HEK293 (cell line): ENCODE results near the gene PGBD5.

Experiments used
- CTCF ChIA-PET: fragments of 350-600 bp; formaldehyde crosslinking; extraction: SDS; loops from one replicate; lab custom pipeline; 2021; ENCODE audit warnings: antibody characterized with exemption; lab: Yijun Ruan, JAX
- POLR2A ChIA-PET: fragments of 300-600 bp; formaldehyde crosslinking; extraction: SDS; loops from one replicate; lab custom pipeline; 2020; ENCODE audit warnings: antibody characterized with exemption, inconsistent platforms; lab: Yijun Ruan, JAX
- H3K27ac ChIP-seq: fragments of 200-500 bp; sonication (Bioruptor generic); 2 replicates; pipeline ENCODE4 v1.5.1; 2014; ENCODE audit warnings: low read depth, low read length, control low read depth, inconsistent platforms; ENCODE audit errors: extremely low read depth
- H3K36me3 ChIP-seq, 2 experiments: fragments of 200-500 bp in 1 of 2; sonication (Bioruptor generic) in 1 of 2; 1 replicate in 1 of 2; 2 replicates in 1 of 2; pipeline ENCODE4 v1.5.1; 2014 to 2017; ENCODE audit warnings: inconsistent platforms in 2 of 2, low read length in 2 of 2; ENCODE audit not compliant: control insufficient read depth in 2 of 2, insufficient read depth in 1 of 2
- H3K4me1 ChIP-seq: fragments of 200-500 bp; sonication (Bioruptor generic); 2 replicates; pipeline ENCODE4 v1.5.1; 2014; ENCODE audit warnings: mild to moderate bottlenecking, low read length, inconsistent platforms; ENCODE audit not compliant: control insufficient read depth, insufficient read depth
- H3K4me3 ChIP-seq: 2 replicates; pipeline ENCODE4 v1.5.1; 2011; ENCODE audit warnings: low read depth, mild to moderate bottlenecking, control low read depth, low read length, moderate library complexity
- H3K9me3 ChIP-seq: fragments of 200-500 bp; sonication (Bioruptor generic); 2 replicates; pipeline ENCODE4 v1.5.1; 2014; ENCODE audit warnings: low read depth, low read length, inconsistent platforms; ENCODE audit not compliant: control insufficient read depth, insufficient read depth
- EGR2 ChIP-seq: fragments of 450-650 bp; formaldehyde crosslinking; IDR thresholded peaks from 2 replicates; pipeline ENCODE4 v1.5.1; 2016; ENCODE audit warnings: low read depth, missing biosample characterization, missing genetic modification characterization
- GLIS1 ChIP-seq: fragments of 450-650 bp; formaldehyde crosslinking; IDR thresholded peaks from 2 replicates; pipeline ENCODE4 v1.5.1; 2016; ENCODE audit warnings: missing biosample characterization, missing genetic modification characterization
- PRDM4 ChIP-seq: fragments of 450-650 bp; formaldehyde crosslinking; IDR thresholded peaks from 2 replicates; pipeline ENCODE4 v1.5.1; 2017; ENCODE audit warnings: missing biosample characterization, missing genetic modification characterization
- PRDM6 ChIP-seq: fragments of 450-650 bp; formaldehyde crosslinking; IDR thresholded peaks from 2 replicates; pipeline ENCODE4 v1.5.1; 2017; ENCODE audit warnings: missing biosample characterization, missing genetic modification characterization
- REPIN1 ChIP-seq: fragments of 450-650 bp; formaldehyde crosslinking; IDR thresholded peaks from 2 replicates; pipeline ENCODE4 v1.5.1; 2017; ENCODE audit warnings: missing biosample characterization, missing genetic modification characterization, low read depth
- TRIM28 ChIP-seq: IDR thresholded peaks from 2 replicates; pipeline ENCODE4 v1.6.1; 2011; ENCODE audit warnings: low read length, control low read depth, borderline replicate concordance
- ZFHX2 ChIP-seq: fragments of 450-650 bp; formaldehyde crosslinking; conservative IDR thresholded peaks from 2 replicates; pipeline ENCODE4 v1.5.1; 2016; ENCODE audit warnings: missing biosample characterization, missing genetic modification characterization
- ZNF121 ChIP-seq: fragments of 450-650 bp; formaldehyde crosslinking; IDR thresholded peaks from 2 replicates; pipeline ENCODE4 v1.5.1; 2016; ENCODE audit warnings: missing biosample characterization, missing genetic modification characterization
- ZNF341 ChIP-seq: fragments of 450-650 bp; formaldehyde crosslinking; IDR thresholded peaks from 2 replicates; pipeline ENCODE4; 2016; ENCODE audit warnings: low read depth, missing biosample characterization, missing genetic modification characterization
- ZNF394 ChIP-seq: fragments of 450-650 bp; formaldehyde crosslinking; IDR thresholded peaks from 2 replicates; pipeline ENCODE4 v1.5.1; 2016; ENCODE audit warnings: missing biosample characterization, missing genetic modification characterization, mild to moderate bottlenecking, moderate library complexity, borderline replicate concordance
- ZNF473 ChIP-seq: fragments of 450-650 bp; formaldehyde crosslinking; IDR thresholded peaks from 2 replicates; pipeline ENCODE4 v1.5.1; 2017; ENCODE audit warnings: missing biosample characterization, missing genetic modification characterization
- ZNF585B ChIP-seq: fragments of 450-650 bp; formaldehyde crosslinking; IDR thresholded peaks from 2 replicates; pipeline ENCODE4 v1.5.1; 2016; ENCODE audit warnings: missing biosample characterization, missing genetic modification characterization
- ZNF600 ChIP-seq: fragments of 450-650 bp; formaldehyde crosslinking; IDR thresholded peaks from 2 replicates; pipeline ENCODE4 v1.5.1; 2016; ENCODE audit warnings: missing biosample characterization, missing genetic modification characterization
- ZNF623 ChIP-seq: fragments of 450-650 bp; formaldehyde crosslinking; IDR thresholded peaks from 2 replicates; pipeline ENCODE4 v1.5.1; 2016; ENCODE audit warnings: missing biosample characterization, missing genetic modification characterization
- ZNF660 ChIP-seq: fragments of 450-650 bp; IDR thresholded peaks from 2 replicates; pipeline ENCODE4 v1.5.1; 2018; ENCODE audit warnings: missing biosample characterization, mild to moderate bottlenecking, missing genetic modification characterization
- ZSCAN30 ChIP-seq: fragments of 450-650 bp; IDR thresholded peaks from 2 replicates; pipeline ENCODE4 v1.5.1; 2018; ENCODE audit warnings: missing biosample characterization, mild to moderate bottlenecking, missing genetic modification characterization, moderate library complexity
- ZSCAN5A ChIP-seq: fragments of 450-650 bp; formaldehyde crosslinking; IDR thresholded peaks from 2 replicates; pipeline ENCODE4 v1.5.1; 2016; ENCODE audit warnings: missing biosample characterization, missing genetic modification characterization

The PGBD5 gene

GRCh38 chr1:230270559-230271281 is 155.4 kb downstream of the PGBD5 start:
- Histone ChIP-seq H3K9me3 (no peaks in the 10 kb centered on the region), H3K36me3 (peaks cover 10 to 11% of the 10 kb centered on the region in 2 experiments), H3K4me3 (no peak overlapping the region), H3K4me1 (peaks cover 12% of the 10 kb centered on the region), H3K27ac (peak overlapping the region; percentile 45; the same call in 1 of the 2 replicates)
- ChIA-PET POLR2A (no interaction called here), CTCF (interaction anchor here (0.6 to 1.2 kb wide), 6 partner anchors 18 to 756 kb away, joined by 3 to 4 read pairs (median 3); no protein-coding TSS in a partner anchor)
- TF ChIP-seq ZNF473 (tag by site-specific recombination) (no peak), ZNF623 (tag by site-specific recombination) (no peak), PRDM6 (tag by site-specific recombination) (peak; percentile 84), ZNF394 (tag by site-specific recombination) (no peak), GLIS1 (tag by site-specific recombination) (peak; percentile 29; the same call in 1 of the 2 replicates), TRIM28 (peak; percentile 20; the same call in 1 of the 2 replicates), ZFHX2 (tag by site-specific recombination) (peak; percentile 58), PRDM4 (tag by site-specific recombination) (no peak), ZSCAN5A (tag by site-specific recombination) (no peak), ZNF660 (tag by site-specific recombination) (no peak), ZNF600 (tag by site-specific recombination) (peak; percentile 38; the same call in 1 of the 2 replicates), ZNF585B (no peak), EGR2 (0 out of 2 replicates have a peak, but pooled peaks have one; percentile 24), ZNF341 (tag by site-specific recombination) (no peak), ZSCAN30 (tag by site-specific recombination) (0 out of 2 replicates have a peak, but pooled peaks have one; percentile 20)

GRCh38 chr1:230270185-230270558 is 156.0 kb downstream of the PGBD5 start:
- ChIA-PET CTCF (interaction anchor here (0.6 to 1.2 kb wide), 9 partner anchors 19 to 755 kb away, joined by 3 to 4 read pairs (median 3); no protein-coding TSS in a partner anchor), POLR2A (no interaction called here)
- peaks cover 12% of the 10 kb centered on the region for H3K4me1 ChIP-seq
- H3K27ac ChIP-seq = peak overlapping the region; percentile 45; the same call in 1 of the 2 replicates
- peaks cover 5 to 15% of the 10 kb centered on the region in 2 experiments for H3K36me3 ChIP-seq
- H3K4me3 ChIP-seq = no peak overlapping the region
- TF ChIP-seq ZNF121 (tag by site-specific recombination) (peak; percentile 98), REPIN1 (tag by site-specific recombination) (no peak)
- H3K9me3 ChIP-seq = no peaks in the 10 kb centered on the region
